Brain pericyte (primary cell): Measurements from ENCODE around the gene SIAH2.
A peak's percentile ranks its signal among the peaks of the same experiment; 100 is the strongest.

Experiments
- DNase-seq: peaks from one replicate; pipeline ENCODE4 v3.0.0-alpha.2; 2012; ENCODE audit warnings: low read depth, low spot score

SIAH2 gene

GRCh38 chr3:150734795-150735119 is 28.2 kb downstream of the SIAH2 start:
- no peak for DNase-seq

DNA sequence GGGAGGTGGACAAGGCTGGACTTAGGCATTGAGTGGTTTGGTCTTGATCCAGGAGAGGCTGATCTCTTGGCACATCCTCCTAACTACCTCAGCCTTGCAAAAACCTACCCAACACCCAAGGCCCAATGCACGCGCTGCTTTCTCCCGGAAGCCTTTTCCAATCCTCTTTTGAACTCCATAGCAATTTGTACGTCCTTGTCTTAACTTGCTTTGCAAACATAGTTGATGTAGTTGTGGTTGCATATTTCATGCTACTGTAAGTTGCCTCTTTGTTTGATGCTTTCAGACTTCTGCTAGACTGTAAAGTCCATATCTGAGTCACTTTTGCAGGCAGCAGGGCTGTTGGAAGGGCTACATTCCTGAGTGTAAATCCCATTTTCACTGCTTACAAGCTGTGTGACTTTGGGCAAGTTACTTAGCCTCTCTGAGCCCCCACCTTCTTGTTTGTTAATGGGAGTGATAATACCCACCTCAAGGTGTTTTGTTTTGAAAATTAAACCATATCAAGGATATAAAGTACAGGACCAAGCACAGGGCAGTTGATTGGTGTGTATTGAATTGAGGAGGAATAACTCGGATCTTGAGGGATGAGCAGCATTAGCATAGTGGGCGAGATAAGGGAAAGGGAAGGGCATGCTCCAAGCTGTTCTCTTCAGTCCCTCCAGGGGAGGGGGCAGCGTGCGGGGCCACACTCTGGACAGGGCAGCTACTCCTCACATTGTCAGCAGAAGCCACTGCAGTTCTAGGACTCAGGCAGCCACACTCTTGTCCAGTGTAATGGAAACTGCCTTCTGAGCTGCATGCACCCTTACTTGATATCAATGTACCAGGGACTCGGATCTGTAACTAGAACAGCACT is 28.8 kb downstream of the SIAH2 start:
- no peak for DNase-seq

DNA sequence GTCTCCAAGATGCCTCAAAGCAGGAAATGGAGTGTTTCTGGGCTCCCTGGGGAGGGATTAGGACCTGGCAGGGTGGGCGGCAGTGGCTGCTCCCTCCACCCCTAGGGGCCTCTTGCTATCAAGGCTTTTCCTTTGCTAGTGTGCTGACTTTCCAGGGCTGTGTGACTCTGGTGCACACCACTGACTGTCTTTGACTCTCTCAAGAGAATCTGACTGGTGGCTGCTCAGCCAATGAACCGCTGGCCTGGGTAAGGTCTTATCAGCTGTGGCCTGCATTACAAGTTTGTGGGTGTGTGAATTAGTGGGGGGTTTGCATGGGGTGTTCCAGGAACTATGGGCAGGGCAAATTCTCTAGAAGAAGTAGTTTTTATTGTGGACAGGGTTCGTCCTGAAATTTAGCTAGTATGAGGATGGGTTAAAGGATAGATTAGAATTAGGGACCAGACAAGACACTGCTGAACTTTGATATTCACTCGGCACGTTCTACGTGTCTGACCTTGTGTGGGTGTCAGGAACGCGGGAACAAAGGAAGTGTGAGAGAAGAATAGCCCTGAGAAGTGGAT is 29.5 kb downstream of the SIAH2 start:
- no peak for DNase-seq

- no peak for DNase-seq
These were observed 33.1 kb downstream of the SIAH2 start for GRCh38 chr3:150729682-150730360.

DNA sequence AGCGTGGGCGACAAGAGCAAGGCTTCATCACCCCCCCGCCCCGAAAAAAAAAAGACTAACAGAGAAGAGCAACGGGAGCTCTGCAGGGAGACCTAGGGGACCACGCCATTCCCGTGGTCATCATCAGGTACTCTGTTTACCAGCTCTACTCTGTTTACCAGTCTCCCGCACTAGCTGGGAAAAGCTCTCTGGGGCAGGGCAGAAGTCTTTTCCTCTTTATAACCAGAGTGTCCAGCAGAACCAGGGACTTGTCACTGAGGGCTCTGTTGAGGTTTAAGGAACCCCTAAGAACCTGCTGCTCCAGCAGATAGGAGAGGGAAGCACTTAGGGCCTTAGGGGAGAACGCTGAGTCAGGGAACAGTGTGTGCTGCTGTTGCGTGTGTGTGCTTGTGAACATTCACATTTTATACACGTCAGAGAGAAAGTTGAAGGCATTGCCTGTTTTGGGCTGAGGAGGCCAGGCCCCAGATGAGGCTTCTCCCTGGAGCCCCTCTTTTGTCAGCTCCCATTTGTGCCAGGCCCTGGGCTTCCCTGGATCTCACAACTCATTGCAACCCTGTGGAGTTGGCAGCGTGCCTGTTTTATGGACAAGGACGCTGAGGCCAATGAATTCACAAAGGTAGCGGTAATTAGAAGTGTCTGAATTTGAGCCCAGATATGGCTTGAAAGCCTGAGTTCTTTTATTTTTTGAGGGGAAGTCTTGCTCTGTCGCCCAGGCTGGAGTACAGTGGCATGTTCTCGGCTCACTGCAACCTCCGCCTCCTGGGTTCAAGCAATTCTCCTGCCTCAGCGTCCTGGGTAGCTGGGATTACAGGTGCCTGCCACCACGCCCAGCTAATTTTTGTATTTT is 35.1 kb downstream of the SIAH2 start:
- no peak for DNase-seq

GRCh38 chr3:150725548-150725947 is 37.4 kb downstream of the SIAH2 start:
- DNase-seq, result no peak

- DNase-seq, result no peak
These were observed 39.0 kb downstream of the SIAH2 start for GRCh38 chr3:150723946-150724345.

GRCh38 chr3:150722267-150722666 is 40.7 kb downstream of the SIAH2 start:
- DNase-seq, result no peak

DNA sequence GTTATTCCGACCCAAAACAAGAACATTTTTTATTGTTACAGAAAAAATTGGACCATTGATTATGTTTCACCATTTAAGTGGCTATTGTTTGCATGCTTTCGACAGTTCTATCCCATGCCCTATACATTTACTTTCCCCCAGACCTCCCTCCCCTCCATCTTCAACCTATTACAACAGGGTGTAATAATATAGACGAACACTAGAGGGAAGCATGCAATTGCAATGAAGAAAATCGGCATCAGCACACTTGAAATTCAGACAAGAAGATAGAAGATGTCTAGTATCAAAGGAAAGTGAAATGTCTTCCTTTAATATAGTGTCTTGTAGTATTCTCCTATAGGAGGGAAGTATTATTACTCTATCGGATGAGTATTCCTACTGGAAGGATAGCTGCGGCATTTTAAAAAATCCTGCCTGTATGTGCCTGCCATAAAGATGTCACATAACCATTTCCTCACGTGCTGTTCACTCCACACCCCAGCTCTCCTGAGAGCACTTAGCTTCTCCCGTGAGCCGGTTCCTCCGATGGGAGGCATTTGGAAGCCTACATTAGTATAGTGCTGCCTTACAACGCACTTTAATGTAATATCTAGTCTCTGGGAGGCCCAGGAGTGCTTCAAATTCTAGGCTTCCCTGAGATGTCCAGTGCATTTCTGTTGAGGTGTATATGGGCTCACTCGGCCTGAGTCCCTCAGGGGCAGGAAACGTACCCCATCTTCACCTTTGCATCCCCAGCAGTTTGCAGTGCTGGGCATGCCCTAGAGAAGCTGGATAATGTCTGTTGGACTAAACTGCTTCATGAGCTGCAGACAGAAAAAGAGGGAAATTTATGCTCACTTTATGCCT is 41.5 kb downstream of the SIAH2 start:
- no peak for DNase-seq

- no peak for DNase-seq
These were observed 42.5 kb downstream of the SIAH2 start for GRCh38 chr3:150720444-150720843.

GRCh38 chr3:150710097-150710496 is 52.9 kb downstream of the SIAH2 start:
- DNase-seq, result no peak

GRCh38 chr3:150703756-150704344 is 59.1 kb downstream of the SIAH2 start, which contains the start of gene ERICH6:
Gene ERICH6 (minus strand): TSS chr3:150703920. CDS start chr3:150703898, 22 bp downstream.
- peak; percentile 68 for DNase-seq

- no peak for DNase-seq
These were observed 59.6 kb downstream of the SIAH2 start for GRCh38 chr3:150703299-150703755.

DNA sequence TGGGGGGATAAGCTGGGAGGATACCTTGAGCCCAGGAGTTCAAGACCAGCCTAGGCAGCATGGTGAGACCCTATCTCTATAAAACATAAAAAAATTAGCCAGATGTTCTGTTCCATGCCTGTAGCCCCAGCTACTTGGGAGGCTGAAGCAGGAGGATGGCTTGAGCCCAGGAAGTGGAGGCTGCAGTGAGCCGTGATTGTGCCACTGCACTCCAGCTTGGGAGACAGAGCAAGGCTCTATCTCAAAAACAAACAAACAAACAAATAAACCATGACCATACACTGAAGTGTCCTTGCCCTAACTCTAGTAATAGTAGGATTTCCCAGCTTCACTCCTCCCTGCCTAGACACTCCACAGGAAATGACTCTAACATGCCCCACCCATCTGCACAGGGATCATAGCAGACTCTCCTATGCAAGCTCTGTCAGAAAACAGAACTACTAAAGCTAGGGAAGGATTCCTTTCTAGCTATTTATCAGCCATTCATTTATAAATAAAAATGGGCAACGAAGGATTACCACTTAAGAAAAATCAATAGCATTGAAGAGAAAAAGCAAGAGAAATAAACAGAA is 63.8 kb downstream of the SIAH2 start:
- no peak for DNase-seq

- DNase-seq, result no peak
These were observed 65.3 kb downstream of the SIAH2 start for GRCh38 chr3:150697646-150698045.

DNA sequence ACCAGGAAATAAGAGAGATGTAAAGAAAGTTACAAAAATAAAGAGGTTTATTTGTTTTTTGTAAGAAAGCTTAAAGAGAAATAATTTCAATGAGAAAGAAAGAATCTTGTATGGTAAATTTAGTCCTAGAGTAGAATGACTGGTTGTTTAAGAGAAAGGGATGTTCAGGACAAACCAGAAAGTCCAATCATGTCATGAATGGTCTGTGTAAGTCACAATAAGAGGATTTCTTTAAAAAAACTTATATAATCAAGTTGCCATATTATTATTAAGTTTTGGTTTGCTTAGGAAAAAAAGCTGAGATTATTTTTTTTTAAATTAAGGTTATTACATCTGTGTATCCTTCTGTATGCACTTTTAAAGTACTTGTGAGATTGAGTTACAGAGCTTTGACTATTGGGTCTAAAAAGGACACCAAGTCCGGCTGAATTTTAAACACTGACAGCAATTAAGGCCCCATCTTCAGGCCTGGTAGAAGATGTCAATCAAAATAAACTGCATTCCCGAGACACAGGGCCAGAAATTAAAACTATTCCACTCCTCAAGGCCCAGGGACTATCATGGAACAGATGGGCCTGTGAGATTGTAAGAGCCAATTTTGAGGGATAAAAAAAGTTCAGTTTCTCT is 71.4 kb downstream of the SIAH2 start:
- DNase-seq, result no peak
